HG02623 (cell line): ENCODE data around the gene CREG2.

Source experiments
- ATAC-seq: cut with Tn5 transposase; IDR thresholded peaks from one replicate; pipeline ENCODE4 v1.9.1; 2021; ENCODE audit warnings: moderate library complexity; ENCODE audit not compliant: unreplicated experiment

The CREG2 gene

DNA sequence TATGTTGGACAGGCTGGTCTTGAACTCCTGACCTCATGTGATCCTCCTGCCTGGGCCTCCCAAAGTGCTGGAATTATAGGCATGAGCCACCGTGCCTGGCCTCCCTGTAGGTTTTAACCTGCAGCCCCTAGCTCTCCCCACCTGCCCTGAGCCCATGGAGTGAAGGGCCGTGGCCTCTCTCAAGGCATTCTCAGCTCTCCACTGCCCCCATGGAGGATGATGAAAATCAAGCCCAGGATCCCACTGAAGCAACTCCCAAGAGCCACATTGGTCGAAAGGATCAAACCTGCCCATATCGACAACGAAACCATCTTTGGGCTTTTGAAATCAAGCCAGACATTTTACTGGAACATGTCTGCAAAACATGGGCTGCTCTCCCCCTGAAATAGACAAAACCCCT, 22.4 kb upstream of the CREG2 start:
- ATAC-seq = no peak

DNA sequence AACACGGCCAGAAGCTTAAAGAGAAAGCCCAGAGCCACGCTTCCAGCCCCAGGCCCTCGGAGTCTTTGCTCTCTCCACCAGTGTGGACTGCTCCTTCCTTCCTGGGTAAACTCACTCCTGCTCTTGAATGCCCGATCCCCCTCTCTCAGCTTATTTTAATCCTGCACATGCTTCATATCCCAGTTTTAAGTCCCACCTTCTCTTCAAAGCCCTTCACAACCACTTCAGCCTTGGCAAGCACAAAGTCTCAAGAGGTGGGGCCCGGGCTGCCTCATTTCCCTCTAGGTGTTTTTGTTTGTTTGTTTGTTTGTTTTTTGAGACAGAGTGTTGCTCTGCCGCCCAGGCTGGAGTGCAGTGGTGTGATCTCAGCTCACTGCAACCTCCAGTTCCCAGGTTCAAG, 21.6 kb upstream of the CREG2 start:
- no peak for ATAC-seq

DNA sequence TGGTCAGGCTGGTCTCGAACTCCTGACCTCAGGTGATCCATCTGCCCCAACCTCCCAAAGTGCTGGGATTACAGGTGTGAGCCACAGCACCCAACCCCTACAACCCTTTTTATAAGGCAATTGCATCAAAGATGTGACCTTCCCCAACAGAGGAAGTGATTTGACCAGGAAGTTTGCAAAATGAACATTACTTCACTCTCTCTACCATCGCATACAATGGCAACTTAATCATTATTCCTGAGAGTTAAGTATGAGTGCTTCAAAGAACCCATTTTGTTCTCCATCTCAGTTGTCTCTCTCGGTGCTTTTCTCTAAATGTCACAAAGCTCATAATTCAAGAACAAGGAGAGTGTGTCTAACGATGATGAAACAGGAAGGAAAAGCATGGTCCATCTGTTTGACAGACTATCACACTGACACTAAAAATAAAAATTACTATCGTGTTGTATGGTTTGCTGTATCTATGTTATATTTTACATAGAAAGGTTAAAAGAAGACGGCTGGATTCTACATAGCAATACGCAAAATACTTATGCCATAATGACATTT, 18.1 kb upstream of the CREG2 start:
- ATAC-seq = no peak

DNA sequence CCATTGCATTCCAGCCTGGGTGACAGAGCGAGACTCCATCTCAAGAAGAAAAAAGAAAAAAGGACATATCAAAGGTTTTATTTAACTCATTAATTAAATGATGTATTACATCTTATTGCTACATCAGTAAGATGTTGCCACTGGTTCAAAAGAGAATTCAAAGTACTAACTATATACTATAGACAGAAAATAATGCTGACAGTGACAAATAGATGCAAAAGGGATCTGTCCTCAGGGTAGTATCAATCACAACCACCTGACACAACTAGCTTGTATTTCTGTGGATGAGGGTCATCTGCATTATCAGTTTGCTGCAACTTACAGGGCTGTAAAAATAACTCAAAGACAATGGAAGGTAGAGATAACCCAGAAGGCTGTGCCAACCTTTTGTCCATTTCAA, 16.4 kb upstream of the CREG2 start:
- no peak for ATAC-seq

DNA sequence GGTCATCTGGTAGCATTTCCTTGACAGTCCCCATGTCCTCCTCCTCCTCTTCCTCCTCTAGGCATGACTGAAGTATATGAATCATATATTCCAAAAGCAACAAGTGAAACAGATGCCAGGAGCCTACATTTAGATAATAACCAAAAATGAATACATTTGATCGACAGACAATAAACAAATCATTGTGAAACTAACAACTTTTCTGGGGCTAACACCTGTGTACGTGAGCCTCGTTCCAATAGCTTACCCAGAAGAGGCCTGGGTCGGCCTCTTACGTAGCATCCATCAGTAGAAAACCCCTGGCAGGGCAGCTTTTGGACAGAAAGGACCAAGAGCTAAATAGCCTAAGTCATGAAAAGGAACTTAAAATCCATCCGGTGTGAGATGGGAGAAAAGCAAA, 15.3 kb upstream of the CREG2 start:
- ATAC-seq = no peak

DNA sequence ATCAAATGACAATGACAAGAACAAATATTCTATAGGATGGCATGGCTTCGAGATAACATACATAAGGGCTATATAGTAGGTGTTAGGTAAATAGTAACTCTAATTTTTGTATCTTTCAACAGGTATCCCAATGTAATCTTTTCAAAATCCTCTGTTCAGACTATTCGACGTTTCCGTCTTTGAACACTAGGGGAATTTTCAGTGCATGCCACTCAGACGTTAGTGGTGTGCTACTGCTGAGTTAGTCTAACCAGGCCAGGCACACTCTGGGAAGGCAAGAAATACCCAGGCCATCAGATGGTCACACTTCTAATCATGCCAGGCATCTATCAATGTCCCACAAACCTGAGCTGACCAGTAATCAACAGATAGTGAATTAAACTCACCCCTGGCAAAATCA, 14.6 kb upstream of the CREG2 start:
- ATAC-seq = no peak

DNA sequence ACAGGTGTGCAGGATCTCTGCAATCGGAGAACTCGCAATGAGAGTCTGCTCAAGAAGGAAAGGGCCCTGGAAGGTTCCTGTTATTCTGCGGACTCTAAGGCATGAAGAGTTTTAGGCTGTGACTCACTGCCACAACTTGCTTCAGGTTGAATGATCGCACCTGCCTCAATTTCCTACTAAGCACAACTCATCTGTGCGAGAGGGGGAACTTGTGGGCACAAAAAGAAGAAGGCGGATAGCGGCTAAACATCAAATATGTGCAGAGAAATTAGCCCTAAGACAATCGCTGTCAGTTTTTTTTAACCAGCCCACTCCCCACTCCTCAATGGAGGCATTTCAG, 14.0 kb upstream of the CREG2 start:
- ATAC-seq = no peak

DNA sequence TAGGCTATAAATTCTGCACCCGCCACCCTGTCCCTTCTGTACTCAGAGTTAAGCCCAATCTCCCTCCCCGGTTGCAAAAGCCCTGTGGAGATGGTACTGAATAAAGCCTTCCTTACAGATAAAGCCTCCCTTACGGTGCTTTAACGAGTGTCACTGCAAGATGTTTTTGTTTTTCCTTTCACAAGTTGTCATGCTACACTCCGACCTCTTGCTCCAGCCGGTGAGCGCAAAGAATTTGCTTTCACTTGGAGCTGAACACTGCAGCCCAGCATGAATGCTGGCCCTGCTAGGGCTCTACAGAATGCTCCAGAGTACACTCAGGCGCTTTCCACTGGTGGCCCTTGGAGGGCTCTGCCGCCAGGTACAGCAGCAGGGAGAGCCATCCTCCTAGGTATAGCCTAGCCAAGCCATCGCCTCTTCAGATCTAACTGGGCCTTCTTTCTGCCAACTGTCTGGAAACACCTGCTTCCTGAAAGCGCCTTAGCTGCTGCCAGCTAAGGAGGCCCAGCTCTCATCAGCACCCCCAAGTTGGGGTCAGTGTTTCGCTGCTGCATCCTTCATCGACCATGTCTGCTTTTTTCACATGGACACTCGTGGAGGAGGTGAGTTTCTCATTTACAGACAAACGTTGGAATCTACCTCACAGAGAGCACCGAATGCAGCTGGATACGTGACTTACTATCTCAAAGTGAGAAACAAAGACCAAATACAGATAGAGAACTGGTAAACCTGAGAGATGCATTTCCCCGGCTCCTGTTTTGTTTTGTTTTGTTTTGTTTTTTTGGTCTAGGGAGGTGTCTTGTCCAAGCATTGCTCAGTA, 13.4 kb upstream of the CREG2 start:
- ATAC-seq = no peak

DNA sequence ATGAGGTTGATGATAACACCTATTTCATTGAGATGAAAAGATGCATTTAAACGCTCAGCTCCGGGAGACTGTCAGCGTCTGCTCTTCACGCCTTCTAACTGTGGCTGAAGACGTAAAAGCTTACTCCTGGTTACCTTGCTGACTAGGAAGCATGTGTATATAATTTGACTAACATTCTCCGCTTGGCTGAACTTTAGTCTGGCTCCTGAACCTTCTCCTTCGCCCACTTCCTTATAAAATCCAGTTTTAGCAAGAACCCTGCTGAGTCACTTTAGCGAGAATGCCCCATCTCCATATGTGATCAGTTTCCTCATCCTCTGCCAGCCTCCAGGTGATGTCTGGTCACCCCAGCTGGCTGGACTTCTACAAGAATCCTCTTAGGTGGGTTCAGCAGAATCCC, 12.7 kb upstream of the CREG2 start:
- ATAC-seq = no peak

DNA sequence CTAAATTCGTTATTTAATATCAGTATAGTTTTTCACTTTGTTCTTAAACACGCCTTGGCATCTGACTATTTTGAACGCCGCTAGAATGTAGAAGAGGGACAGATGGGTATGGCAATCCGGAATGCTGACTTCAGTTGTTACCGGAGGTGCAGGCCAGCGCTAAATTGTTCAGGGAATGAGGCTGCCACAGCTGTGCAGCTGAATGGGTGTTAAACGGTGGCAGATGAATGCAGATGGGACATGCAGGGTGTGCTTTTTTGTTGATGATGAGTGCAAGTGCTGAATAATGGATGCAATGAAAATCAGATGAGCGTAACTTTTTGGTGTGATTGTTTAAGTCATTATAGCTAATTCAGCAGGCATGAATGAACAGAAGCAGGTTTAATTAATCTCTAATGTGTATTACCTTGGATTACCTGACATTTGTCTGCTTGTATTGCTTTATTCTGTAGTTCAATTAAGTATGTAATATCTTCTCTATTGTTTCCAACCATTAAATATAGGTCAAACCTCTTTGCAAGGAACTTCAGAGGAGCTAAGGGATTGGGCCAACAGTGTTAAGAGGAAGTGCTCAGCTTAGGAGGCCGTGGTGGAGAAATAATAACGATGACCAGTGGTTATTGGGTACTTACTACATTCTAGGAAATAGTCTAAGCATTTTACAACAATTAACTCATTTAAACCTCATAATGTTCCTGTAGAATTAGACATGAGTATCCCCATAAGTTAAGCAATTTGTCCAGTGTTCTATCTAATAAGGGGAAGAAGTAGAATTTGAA, 11.9 kb upstream of the CREG2 start:
- ATAC-seq = no peak

DNA sequence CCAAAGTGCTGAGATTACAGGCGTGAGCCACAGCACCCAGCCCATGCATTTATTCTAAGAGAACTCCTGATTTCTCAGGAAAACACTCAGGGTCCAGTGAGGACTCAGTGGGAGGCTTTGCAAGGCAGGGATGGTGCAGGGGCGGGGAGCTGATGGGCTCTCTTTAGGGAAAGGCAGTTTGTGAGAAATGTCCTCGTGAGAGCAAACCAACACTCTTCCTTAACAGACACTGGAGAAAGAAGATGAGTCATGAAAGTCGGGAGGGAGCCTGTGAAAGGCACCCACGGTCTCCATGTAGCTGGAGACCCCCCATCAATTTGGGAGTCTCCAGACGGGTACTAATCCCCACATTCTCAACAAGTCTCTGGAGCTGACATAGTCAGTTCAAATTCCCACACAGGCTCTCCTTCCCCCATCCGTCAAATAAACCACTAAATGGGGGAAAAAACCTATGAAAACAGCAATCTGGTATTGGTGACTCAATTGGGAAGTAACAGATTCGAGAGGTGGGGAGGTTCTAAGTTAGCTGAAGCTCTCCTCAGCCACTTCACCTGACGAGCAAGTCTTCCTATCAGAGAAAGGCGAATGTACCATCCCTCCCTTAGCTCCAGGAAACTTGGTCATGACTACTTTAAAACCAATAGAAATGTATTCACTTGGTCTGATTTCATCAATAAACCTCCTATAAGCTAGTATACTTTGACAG, 11.0 kb upstream of the CREG2 start:
- ATAC-seq = no peak

DNA sequence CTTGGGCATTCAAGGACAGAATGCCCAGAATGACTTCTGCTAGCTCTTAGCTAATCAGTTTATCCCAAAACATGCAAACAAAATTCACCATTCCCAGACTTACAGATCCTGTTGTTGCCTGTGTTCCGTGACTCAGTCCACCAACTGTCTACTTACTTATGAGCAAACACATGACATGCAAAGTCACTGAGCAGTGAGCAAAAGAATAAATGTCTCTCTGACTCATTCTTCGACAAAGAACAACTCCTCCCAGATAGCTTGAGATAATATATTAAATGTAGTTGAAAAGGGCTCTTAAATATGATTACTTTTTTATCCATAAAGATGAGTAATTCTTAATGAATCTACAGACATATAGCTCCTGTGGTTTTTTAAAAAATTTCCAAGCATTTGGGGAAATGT, 9.0 kb upstream of the CREG2 start:
- ATAC-seq = no peak

DNA sequence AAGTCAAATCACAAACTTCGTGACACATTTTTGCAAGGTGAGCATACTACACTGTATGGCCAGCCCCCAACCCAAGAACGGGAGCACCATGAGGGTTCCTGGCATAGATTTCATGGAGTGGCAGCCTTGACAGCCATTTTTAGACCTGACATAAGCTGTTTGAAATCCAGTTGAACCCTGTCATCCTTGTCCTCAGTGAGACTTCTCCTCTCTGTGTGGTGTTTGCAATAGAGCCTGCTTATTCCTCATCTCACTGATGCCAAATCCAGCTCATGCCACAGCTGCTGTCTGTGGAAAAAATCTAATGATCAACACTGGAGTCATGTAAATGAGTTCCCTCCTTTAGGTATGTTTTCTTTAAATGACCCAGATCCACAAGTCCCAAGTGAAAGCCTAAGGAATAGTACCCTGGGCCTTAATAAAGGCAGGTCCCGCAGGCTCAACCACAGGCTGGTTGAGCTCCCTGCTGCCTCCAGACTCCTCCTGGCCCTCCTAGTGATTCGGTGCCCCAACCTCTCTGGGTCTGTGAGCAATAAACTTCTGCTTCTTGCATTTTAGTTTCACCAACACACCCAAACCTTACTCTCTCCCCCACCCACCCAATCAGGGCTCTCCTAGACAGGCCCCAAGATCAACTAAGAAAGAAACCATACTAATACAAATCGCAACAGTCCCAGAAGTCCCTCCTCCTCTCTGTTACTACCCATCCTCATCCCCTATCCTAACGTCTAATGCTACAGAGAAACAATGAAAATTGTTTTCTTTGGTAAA, 8.4 kb upstream of the CREG2 start:
- no peak for ATAC-seq

DNA sequence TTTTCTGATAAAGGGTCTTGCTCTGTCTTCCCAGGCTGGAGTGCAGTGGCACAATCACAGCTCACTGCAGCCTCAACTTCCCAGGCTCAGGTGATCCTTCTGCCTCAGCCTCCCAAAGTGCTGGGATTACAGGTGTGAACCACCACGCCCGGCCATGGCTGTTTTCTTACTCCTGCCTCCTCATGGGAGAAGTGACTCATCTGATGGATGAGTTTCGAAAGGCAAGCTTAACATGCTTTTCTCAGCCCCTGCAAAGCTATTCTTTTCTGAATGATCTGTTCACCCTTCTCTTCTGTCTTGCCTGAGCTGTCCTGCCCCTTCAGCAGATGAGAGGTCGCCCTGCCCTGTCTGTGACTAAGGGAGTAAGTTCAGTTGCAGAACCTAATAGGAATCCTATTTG, 929 bp upstream of the CREG2 start:
- ATAC-seq = no peak

DNA sequence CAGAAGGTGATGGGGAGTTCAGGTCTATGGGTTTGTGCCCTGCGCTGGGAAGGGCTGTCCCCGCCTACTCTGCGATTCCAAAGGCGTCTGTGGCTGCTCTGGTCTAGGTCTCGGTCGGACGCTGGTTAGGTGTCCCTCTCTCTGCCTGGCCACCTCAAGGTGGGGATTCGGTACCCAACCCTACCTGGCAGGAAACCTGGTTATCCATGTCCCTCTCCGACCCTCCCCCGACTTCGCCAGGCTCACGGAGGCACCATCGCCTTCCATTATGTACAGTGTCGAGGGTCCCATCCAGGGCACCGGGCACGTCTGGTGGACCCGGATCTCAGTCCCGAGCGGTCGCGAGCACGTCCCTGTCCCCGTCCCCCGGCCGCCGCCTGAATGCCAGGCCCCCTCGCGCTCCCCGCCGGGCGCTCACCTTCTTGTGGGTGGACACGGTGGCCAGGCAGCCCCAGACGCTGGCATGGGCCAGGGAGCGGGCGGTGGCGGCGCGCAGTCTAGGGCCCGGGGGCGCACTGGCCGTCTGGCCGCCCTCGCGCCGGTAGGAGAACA, 628 bp downstream of the CREG2 start:
- ATAC-seq = no peak

DNA sequence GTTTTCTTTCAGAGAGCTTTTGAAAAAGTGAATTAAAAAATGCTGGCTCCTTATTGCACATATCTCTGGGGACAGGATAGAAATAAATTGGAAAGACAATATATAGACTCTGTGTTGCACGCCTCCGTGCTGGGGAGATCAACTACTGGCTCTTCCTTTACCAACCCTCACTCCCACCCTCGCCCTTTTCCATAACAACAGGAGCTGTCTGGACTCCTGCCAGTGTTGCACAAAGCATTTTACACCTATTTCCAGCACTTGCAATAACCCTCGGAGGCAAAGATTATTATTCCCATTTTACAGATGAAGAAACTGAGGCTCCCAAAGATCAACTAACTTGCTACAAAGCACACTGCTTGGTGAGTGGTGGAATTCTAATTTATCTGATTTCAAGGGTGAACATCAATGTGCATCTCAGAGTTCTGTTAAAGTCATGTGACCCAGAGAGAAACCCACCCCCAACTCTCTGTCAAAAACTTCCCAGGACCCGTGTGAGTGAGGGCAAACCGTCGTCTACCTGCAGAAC, 4.2 kb downstream of the CREG2 start:
- ATAC-seq = no peak

DNA sequence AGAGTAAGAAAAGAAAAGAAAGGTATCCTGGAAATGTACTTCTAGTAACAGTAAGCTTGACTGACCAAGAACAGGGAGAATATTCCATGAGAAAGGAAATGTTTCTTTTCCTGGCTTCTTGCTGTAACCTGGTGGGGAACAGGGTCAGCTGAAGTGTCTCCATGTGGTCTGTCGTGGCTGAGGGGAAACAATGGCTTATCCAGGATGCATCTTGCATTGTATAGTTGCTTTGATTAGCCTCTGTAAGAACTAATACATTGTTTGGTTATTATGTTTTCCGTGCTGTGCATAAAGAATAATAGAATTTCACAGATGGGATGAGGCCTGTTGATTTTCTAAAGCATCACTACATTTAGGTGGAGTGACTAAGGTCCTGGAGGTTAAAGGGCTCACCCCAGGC, 4.9 kb downstream of the CREG2 start:
- ATAC-seq = no peak

DNA sequence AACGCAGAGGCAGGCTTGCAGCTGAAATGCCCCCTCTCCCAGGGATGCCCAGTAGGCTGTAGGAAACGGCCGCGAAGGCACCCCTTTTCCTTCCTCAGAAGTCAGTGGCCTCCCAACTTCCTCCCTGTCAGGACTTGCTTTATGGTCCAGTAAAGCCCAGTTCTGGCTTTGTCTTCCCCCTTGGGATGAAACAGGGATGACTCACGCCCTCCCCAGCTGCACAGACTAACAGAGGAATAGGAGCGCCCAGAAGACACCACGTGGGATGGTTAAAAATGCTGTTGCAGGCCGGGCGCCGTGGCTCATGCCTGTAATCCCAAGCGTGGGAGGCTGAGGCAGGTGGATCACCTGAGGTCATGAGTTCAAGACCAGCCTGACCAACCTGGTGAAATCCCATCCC, 6.9 kb downstream of the CREG2 start:
- ATAC-seq = no peak

DNA sequence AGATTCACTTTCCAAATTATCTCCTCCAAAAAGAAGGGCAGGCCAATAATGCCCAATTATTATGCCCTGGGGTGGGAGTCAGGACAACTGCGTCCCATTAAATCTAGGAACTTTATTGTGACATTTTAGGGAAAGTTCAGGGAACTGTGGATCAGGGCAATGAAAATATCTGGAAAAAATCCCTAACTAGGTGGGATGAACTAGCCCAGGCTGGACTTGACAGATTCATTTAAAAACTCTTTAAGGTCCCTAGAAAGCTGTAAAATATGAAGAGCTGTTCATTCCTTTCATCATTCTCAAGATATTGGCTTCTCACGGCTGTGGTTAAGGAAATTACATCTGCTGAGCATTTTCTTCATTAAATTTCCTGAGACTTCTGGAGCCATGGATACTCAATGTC, 8.2 kb downstream of the CREG2 start:
- ATAC-seq = no peak

DNA sequence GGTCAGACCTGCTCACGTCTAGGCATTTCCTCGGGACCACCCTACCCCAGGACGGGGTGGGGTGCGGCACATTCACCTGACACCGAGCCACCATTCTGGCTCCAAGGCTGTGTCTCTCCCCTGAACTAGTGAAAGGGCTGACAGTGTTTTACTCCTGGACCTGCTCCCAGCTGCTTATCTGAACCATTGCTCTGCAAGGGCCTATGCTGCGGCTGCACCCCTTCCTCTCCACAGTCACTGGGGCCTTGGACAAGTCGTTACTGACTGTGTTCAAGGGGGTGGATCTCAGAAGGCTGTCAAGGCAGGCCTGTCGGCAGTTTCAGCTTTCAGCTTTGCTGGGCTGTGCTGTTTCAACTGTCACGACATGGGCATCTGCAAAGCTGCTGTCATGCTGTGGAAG, 11.7 kb downstream of the CREG2 start:
- no peak for ATAC-seq
